GM08714 (cell line): Measurements from ENCODE around the gene SPAM1.
"Not testable (repeated sequence)": the region's sequence is repeated elsewhere in the genome, so short reads cannot be mapped to it uniquely, and the experiment has no call there.

Experiments
- H3K4me3 ChIP-seq: fragments of 200-500 bp; sonication (Bioruptor generic); 2 replicates; pipeline ENCODE4 v1.5.1; 2014; ENCODE audit warnings: mild to moderate bottlenecking, low read length, inconsistent platforms
- ZNF274 ChIP-seq: IDR thresholded peaks from 2 replicates; pipeline ENCODE4 v1.6.1; 2012; ENCODE audit warnings: mild to moderate bottlenecking, low read depth, low read length

SPAM1 gene

DNA sequence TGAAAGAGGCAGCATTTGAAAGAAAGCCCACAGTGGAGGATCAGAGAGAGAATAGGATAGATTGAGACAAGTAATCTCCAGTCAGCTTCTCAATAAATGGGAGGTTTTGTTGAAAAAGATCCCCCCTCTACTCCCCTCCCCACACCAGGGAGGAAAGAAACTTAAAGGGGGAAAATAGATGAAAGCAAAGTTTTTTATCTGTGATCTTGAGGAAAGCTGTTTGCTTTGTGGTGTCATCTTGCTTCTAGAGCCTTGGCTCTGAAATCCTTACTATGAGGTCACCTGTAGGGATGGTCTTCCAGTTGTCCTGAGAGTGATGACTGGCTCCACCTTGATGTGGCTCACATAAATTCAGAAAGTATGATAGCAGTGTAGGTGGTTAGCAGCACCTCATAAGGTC lies at the start of gene SPAM1:
Gene SPAM1 (plus strand): TSS at position 301 of the 400 bp plus-strand sequence. CDS start 28,330 bp downstream, outside the sequence.
- H3K4me3 ChIP-seq = no peak within 1 kb of the TSS
- no peak for TF ChIP-seq ZNF274

DNA sequence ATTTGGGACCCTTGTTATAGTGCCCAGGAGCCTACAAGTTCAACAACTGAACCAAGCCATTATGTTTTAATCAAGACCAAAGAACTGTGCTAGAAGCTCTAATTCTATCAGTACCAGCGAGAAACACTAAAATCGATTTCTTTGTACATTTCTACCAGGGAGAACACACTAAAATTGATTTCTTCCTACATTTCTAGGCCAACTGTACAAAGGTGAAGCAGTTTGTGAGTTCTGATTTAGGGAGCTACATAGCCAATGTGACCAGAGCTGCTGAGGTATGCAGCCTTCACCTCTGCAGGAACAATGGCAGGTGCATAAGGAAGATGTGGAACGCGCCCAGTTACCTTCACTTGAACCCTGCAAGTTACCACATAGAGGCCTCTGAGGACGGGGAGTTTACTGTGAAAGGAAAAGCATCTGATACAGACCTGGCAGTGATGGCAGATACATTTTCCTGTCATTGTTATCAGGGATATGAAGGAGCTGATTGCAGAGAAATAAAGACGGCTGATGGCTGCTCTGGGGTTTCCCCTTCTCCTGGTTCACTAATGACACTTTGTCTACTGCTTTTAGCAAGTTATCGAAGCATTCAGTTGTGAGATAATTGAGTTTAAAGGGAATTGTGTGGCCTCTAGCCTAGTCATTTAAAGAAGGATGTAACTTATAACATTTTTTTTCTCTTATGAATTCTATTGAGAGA lies 48.3 kb upstream of the SPAM1 start:
- no peak for TF ChIP-seq ZNF274
- H3K4me3 ChIP-seq = no peak overlapping the region

DNA sequence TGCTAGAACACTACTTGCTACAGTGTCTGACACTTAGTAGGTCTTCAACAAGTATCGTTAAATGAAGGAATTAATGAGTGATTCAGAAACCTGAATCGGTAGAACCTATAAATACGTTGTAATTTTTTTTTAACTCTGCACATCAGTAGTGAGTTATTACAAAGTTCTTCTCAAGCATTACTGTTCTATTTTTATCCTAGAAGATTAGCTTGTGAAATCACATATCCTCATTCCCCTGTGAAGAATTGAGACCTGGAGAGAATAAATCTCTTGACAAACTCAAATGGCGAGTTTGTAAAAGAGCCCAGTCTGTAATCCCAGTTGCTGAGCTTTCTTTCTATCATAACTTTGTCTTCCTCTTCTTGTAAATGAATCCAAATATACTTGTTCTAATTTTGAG lies 45.4 kb upstream of the SPAM1 start:
- H3K4me3 ChIP-seq = no peak overlapping the region
- TF ChIP-seq ZNF274 = no peak

DNA sequence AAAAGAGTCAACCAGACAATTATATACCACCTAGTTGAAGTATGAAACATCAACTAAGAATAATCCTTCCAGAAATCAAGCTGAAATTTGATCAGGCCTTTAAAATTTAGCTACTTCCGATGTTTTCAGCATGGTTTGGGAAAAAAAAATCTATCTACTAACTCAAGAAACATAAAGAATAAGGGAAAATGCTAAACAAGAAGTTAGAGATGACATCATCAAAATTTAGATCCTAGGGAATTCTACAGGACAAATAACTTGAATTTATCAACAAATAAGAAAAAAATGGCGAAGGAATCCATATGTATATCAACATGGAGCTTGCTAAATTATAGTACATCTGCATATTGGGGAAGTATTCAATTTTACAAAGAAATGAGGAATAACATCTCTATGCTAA lies 43.7 kb upstream of the SPAM1 start:
- TF ChIP-seq ZNF274 = no peak

DNA sequence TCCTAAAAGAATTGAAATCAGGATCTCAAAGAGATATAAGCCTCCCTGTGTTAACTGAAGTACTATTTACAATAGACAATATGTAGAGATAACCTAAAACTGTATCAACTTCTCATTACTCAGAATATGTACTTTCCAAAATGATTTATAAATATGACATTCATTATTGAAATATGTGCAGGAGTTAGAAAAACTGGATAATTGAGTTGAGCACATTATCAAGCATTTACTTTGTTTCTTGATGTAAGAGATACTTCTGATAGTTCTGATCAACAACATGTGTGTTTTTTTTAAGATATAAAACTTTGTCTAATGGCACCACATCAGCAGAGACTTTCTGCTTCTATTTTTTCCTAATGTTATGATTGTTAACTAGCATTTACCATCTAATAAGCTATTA lies 41.9 kb upstream of the SPAM1 start:
- H3K4me3 ChIP-seq = no peak overlapping the region
- no peak for TF ChIP-seq ZNF274

More for the DNA sequence above, 43.7 kb upstream of the SPAM1 start:
- no peak overlapping the region for H3K4me3 ChIP-seq

DNA sequence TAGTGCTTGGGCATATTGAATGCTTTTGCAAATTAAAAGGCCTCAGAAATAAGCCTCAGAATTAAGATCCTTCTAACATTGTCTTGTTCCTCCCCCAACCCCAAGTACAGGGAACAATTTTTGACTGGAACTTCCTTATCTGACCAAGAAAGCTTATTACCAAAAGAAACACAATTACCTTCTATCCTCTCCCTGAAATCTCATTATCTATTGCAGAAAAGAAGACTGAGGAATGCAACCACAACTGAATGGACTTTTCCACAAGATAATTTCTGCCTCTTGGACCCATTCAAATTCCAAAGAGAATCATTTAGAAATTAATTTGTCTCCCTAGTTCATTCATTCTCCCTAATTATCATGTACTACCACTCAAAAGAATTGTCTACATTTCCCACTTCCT lies 36.8 kb upstream of the SPAM1 start:
- H3K4me3 ChIP-seq = no peak overlapping the region
- TF ChIP-seq ZNF274 = no peak

DNA sequence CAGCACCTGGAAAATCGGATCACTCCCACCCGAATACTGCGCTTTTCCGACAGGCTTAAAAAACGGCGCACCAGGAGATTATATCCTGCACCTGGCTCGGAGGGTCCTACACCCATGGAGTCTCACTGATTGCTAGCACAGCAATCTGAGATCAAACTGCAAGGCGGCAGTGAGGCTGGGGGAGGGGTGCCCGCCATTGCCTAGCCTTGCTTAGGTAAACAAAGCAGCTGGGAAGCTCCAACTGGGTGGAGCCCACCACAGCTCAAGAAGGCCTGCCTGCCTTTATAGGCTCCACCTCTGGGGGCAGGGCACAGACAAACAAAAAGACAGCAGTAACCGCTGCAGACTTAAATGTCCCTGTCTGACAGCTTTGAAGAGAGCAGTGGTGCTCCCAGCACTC lies 30.3 kb upstream of the SPAM1 start:
- H3K4me3 ChIP-seq = not testable (repeated sequence)

DNA sequence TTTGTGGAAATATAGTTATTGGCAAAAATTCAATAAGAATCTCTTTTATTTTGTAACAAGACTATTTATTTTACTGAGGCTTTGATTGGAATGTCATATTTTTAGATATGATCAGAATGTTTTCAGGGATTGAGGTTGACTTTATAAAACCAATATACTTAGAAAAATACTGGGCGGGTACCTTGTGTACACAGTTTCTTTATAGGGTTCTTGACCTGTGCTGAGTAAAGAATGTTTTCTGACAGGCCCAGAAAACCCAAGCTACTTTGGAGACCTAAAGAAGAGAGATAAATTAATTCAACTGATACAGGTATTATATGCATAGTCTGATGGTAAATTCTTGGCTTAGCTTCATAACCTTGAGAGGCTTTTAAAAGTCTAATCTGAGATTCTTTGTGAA lies 23.9 kb upstream of the SPAM1 start:
- no peak for TF ChIP-seq ZNF274
- H3K4me3 ChIP-seq = no peak overlapping the region

GRCh38 chr7:123905714-123906113 lies 19.3 kb upstream of the SPAM1 start:
- no peak overlapping the region for H3K4me3 ChIP-seq
- TF ChIP-seq ZNF274 = no peak

DNA sequence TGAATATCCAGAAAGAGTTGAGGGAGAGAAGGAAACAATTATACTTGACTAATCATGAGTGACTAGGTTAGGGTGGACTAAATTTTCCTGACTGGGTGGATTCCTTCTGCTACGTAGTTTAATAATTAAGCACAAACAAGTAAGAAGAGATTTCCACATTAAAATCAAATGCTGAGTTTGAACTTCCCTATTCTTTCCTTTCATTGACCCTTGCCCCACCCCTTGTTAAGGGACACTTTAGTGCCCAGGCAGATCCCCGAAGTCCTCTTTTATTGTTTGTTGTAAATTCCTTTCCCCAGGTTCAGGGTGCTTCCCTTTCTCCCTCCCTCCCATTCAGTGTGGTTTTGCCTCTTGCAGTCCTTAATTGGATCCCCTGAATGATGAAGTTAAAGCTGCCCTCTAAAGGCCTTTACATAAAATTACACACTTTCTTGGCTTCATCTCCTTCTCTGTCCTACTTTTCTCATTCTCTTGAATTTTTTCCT lies 8.8 kb upstream of the SPAM1 start:
- no peak overlapping the region for H3K4me3 ChIP-seq
- no peak for TF ChIP-seq ZNF274

DNA sequence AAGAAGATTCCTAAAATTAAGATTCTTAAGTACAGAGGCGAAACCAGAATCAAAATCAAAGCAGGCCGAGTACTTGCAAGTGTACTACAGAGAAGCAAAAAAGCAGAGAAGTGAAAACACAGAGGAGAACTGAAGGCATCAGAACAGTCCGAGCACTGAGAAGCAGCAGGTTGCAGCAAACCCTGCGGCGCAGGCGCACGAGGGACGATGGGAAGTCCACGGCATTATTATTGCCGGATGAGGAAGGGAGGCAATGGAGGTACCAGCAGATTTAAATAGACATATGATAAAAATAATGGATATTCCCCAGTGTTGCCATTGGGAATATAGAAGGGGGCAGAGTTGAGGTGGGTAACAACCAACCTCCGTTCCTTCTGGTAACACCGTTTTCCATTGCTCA lies 7.2 kb upstream of the SPAM1 start:
- H3K4me3 ChIP-seq = no peak overlapping the region
- TF ChIP-seq ZNF274 = no peak

- no peak for TF ChIP-seq ZNF274
Measured at GRCh38 chr7:123918309-123918708, 6.7 kb upstream of the SPAM1 start.

DNA sequence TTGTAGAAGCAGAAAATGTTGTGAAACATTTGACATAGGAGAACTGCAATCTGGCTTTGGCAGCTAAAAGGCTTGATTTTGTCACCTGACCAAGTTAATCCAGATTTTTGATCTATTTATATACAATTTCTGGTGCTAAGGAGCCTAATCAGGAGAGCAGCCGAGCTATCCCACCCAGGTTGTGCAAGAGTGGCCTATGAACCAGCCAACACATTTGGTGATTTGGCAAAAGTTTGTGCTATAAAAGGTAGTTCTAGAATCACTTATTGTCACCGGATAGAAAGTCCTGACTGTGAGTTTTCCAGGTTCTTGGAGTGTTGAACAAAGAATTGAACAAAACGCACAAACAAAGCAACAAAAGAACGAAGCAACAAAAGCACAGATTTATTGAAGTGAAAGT lies 1.4 kb upstream of the SPAM1 start:
- no peak overlapping the region for H3K4me3 ChIP-seq
- TF ChIP-seq ZNF274 = no peak

More at GRCh38 chr7:123918309-123918708, 6.7 kb upstream of the SPAM1 start:
- H3K4me3 ChIP-seq = no peak overlapping the region

DNA sequence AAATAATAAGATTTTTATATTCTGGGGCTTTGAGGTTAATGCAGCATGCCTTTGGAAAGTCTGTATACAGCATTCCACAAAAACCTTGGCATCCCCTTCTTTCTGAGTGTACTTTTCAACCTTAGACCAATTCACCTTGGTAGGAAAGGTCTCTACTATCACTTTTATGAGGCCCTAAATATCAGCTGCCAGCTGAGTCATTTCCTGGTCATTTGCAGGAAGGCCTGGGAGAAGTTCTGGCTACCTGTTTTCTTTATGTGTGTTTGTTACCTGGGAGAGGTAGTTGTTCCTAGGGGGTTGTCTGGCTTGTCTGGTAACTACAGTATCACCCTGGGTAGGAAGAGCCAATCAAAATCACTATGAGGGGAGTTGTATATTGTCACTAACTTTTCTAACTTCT lies 4.1 kb downstream of the SPAM1 start:
- H3K4me3 ChIP-seq = no peak overlapping the region
- no peak for TF ChIP-seq ZNF274

DNA sequence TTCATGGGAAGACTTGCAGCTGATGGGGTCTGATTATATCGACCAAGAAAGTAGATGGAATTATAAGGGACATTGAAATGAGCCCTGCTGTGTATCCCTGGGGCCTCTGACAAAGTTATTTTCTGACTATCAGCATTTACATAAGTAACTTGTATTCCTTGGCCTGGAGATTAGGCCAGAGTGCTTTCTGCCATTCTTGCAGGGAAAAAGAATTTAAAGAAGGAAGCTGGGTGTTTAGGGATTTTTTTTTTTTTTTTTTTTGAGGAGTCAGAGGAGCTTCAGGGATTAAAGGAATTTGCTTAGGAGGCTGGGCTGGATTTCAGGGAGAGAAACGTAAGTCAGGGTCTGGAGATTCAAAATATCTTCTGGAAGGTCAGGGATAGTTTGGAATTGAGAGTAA lies 4.6 kb downstream of the SPAM1 start:
- no peak overlapping the region for H3K4me3 ChIP-seq
- no peak for TF ChIP-seq ZNF274
